Skeletal muscle satellite cell (primary cell): ENCODE results near the gene FGD2.

Experiments used
- H3K27me3 ChIP-seq: 2 replicates; pipeline ENCODE4 v1.7.0; 2013; ENCODE audit warnings: low read length; ENCODE audit not compliant: control insufficient read depth, insufficient read depth
- H3K36me3 ChIP-seq: 2 replicates; pipeline ENCODE4 v1.7.0; 2013; ENCODE audit warnings: mild to moderate bottlenecking, control low read depth, low read length; ENCODE audit not compliant: insufficient read depth
- H3K4me1 ChIP-seq: 2 replicates; pipeline ENCODE4 v1.7.0; 2013; ENCODE audit warnings: low read length; ENCODE audit not compliant: control insufficient read depth, insufficient read depth
- H3K4me2 ChIP-seq: 2 replicates; pipeline ENCODE4 v1.7.0; 2013; ENCODE audit warnings: mild to moderate bottlenecking, low read length
- H3K4me3 ChIP-seq: 2 replicates; pipeline ENCODE4 v1.7.0; 2013; ENCODE audit warnings: low read length
- H3K9ac ChIP-seq: 2 replicates; pipeline ENCODE4 v1.7.0; 2013; ENCODE audit warnings: mild to moderate bottlenecking, low read depth, low read length, moderate library complexity
- H3K9me3 ChIP-seq: replicated peaks from 2 replicates; pipeline ENCODE4 v1.7.0; 2013; ENCODE audit warnings: mild to moderate bottlenecking, control low read depth, low read length

FGD2 gene

GRCh38 chr6:37025621-37026466 lies 20.4 kb downstream of the FGD2 start:
- no peaks in the 10 kb centered on the region for H3K36me3 ChIP-seq
- peaks cover 4% of the 10 kb centered on the region for H3K9me3 ChIP-seq
- H3K4me1 ChIP-seq: peaks cover 4% of the 10 kb centered on the region
- H3K9ac ChIP-seq: no peak overlapping the region
- H3K27me3 ChIP-seq: no peaks in the 10 kb centered on the region
- no peak overlapping the region for H3K4me3 ChIP-seq
- H3K4me2 ChIP-seq: no peak overlapping the region

GRCh38 chr6:37027036-37027720 lies 21.7 kb downstream of the FGD2 start:
- Histone ChIP-seq H3K9me3 (peaks cover 4% of the 10 kb centered on the region), H3K27me3 (peaks cover 3% of the 10 kb centered on the region), H3K36me3 (no peaks in the 10 kb centered on the region), H3K4me1 (peaks cover 4% of the 10 kb centered on the region), H3K9ac (no peak overlapping the region), H3K4me3 (no peak overlapping the region), H3K4me2 (no peak overlapping the region)

GRCh38 chr6:37027811-37028469 lies 22.5 kb downstream of the FGD2 start:
- Histone ChIP-seq H3K27me3 (peaks cover 3% of the 10 kb centered on the region), H3K4me2 (no peak overlapping the region), H3K4me3 (no peak overlapping the region), H3K9me3 (peaks cover 4% of the 10 kb centered on the region), H3K9ac (no peak overlapping the region), H3K4me1 (peaks cover 4% of the 10 kb centered on the region), H3K36me3 (no peaks in the 10 kb centered on the region)

GRCh38 chr6:37029249-37029971 lies 24.0 kb downstream of the FGD2 start:
- peaks cover 4% of the 10 kb centered on the region for H3K9me3 ChIP-seq
- H3K9ac ChIP-seq: no peak overlapping the region
- no peaks in the 10 kb centered on the region for H3K36me3 ChIP-seq
- H3K27me3 ChIP-seq: peaks cover 3% of the 10 kb centered on the region
- peaks cover 4% of the 10 kb centered on the region for H3K4me1 ChIP-seq
- no peak overlapping the region for H3K4me2 ChIP-seq
- H3K4me3 ChIP-seq: no peak overlapping the region

- Histone ChIP-seq H3K27me3 (peaks cover 3% of the 10 kb centered on the region), H3K4me1 (no peaks in the 10 kb centered on the region), H3K36me3 (no peaks in the 10 kb centered on the region), H3K9ac (no peak overlapping the region), H3K9me3 (peaks cover 4% of the 10 kb centered on the region), H3K4me2 (no peak overlapping the region), H3K4me3 (no peak overlapping the region)
Observed at GRCh38 chr6:37030599-37030998, 25.1 kb downstream of the FGD2 start.

- no peaks in the 10 kb centered on the region for H3K36me3 ChIP-seq
- H3K9ac ChIP-seq: no peak overlapping the region
- no peak overlapping the region for H3K4me2 ChIP-seq
- H3K9me3 ChIP-seq: peaks cover 4% of the 10 kb centered on the region
- H3K27me3 ChIP-seq: peaks cover 9% of the 10 kb centered on the region
- H3K4me1 ChIP-seq: no peaks in the 10 kb centered on the region
- H3K4me3 ChIP-seq: no peak overlapping the region
Observed at GRCh38 chr6:37032239-37032638, 26.8 kb downstream of the FGD2 start.

GRCh38 chr6:37033255-37033654 lies 27.8 kb downstream of the FGD2 start:
- H3K4me1 ChIP-seq: no peaks in the 10 kb centered on the region
- no peak overlapping the region for H3K4me3 ChIP-seq
- H3K4me2 ChIP-seq: no peak overlapping the region
- H3K36me3 ChIP-seq: no peaks in the 10 kb centered on the region
- no peak overlapping the region for H3K9ac ChIP-seq
- H3K9me3 ChIP-seq: peaks cover 4% of the 10 kb centered on the region
- peaks cover 17% of the 10 kb centered on the region for H3K27me3 ChIP-seq

- Histone ChIP-seq H3K27me3 (peaks cover 23% of the 10 kb centered on the region), H3K4me3 (no peak overlapping the region), H3K9me3 (peaks cover 4% of the 10 kb centered on the region), H3K9ac (no peak overlapping the region), H3K4me2 (no peak overlapping the region), H3K36me3 (no peaks in the 10 kb centered on the region), H3K4me1 (no peaks in the 10 kb centered on the region)
Observed at GRCh38 chr6:37033819-37034795, 28.7 kb downstream of the FGD2 start.

GRCh38 chr6:37036146-37036545 lies 30.7 kb downstream of the FGD2 start:
- no peaks in the 10 kb centered on the region for H3K4me1 ChIP-seq
- peaks cover 23% of the 10 kb centered on the region for H3K27me3 ChIP-seq
- no peak overlapping the region for H3K9ac ChIP-seq
- H3K36me3 ChIP-seq: no peaks in the 10 kb centered on the region
- no peak overlapping the region for H3K4me2 ChIP-seq
- H3K4me3 ChIP-seq: no peak overlapping the region
- H3K9me3 ChIP-seq: no peaks in the 10 kb centered on the region

GRCh38 chr6:37038292-37039198 lies 33.1 kb downstream of the FGD2 start:
- Histone ChIP-seq H3K4me2 (no peak overlapping the region), H3K36me3 (no peaks in the 10 kb centered on the region), H3K4me3 (no peak overlapping the region), H3K9ac (no peak overlapping the region), H3K4me1 (no peaks in the 10 kb centered on the region), H3K9me3 (no peaks in the 10 kb centered on the region), H3K27me3 (peaks cover 20% of the 10 kb centered on the region)
